ENCODE results near the gene CRY1.

GRCh38 chr12:107025671-107026070, 67.7 kb downstream of the CRY1 start:
- TF ChIP-seq CTCF (IDR thresholded peaks at IDR 0.05 in 4 of 5, conservative IDR thresholded peaks at IDR 0.05 in 1 of 5) (no peak), POLR2A (IDR thresholded peaks at IDR 0.05) (no peak)

Data from gastrocnemius medialis (tissue), 4 donors.